ENCODE data around the gene ZNF827.

DNA sequence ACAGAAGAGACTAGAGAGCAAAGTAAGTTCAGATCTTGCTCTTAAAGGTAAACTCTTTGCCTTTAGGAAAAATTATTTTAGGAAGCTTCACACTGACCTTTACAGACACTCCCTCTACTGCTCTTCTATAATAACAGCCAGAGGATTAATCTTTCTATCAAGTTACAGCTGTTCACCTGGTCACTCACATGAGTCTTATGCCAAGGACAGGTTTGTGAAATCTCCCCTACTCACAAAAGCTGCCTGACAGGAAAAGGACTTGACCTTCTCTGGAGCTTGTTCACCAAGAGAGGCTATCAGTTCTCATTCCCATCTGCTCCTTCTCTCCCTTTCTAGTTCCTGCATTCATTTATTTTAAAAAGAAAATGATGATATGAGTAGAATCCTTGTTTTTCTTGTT, 141.3 kb downstream of the ZNF827 start:
- TF ChIP-seq ARNT (IDR thresholded peaks at IDR 0.05) (no peak), FOXK2 (IDR thresholded peaks at IDR 0.05) (no peak), SUZ12 (IDR thresholded peaks at IDR 0.05) (no peak), BHLHE40 (IDR thresholded peaks at IDR 0.05; ENCODE audit: borderline replicate concordance) (no peak), NFRKB (IDR thresholded peaks at IDR 0.05) (no peak), TARDBP (IDR thresholded peaks at IDR 0.05) (no peak), L3MBTL2 (conservative IDR thresholded peaks at IDR 0.05) (no peak), HDGF (IDR thresholded peaks at IDR 0.05; ENCODE audit: borderline replicate concordance) (no peak), LEF1 (IDR thresholded peaks at IDR 0.05; ENCODE audit: borderline replicate concordance) (no peak), FOXM1 (IDR thresholded peaks at IDR 0.05; ENCODE audit: borderline replicate concordance) (no peak)

Measured in HEK293T (cell line).